Measurements from ENCODE around the gene NDUFV1. TPM values are rescaled to one million over a fixed set of nuclear protein-coding genes. Genes with fewer than 3 reads are reported as not detected.

The NDUFV1 gene
- total RNA-seq, 4 donors from 2014 or later, result 154 to 249 (median 180) TPM

DNA sequence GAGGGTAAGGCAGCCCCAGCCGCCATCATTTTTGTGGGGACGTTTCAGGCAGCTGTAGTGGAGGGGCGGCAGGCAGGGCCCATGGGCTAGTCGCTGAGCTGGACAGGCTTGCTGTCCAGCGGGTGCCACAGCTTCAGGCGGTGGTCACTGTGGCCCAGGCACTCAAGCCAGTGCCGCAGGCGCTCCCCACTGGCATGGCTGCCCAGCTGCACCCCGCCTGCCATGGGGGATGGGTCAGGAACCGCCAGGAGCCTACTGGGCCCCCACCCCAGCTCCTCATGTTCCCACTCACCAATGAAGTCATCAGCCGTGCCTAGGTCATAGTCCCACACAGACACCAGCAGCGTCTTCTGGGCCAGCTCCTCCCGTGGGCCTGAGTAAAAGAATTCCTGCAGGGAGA is 6.0 kb downstream of the NDUFV1 start:
- Histone ChIP-seq H3K4me3 (no peak overlapping the region), H3K9me3 (no peaks in the 10 kb centered on the region), H3K27ac (no peak overlapping the region), H3K4me1 (peaks cover 0 to 35% (median 12%) of the 10 kb centered on the region in 3 donors), H3K36me3 (peaks cover 0 to 53% of the 10 kb centered on the region in 2 donors), H3K27me3 (peaks cover 28% of the 10 kb centered on the region)
- ATAC-seq, result no peak
- TF ChIP-seq POLR2A (IDR thresholded peaks at IDR 0.05), result no peak
- no peak for TF ChIP-seq POLR2AphosphoS5 (IDR thresholded peaks at IDR 0.05)
- no peak for TF ChIP-seq EP300 (IDR thresholded peaks at IDR 0.05)
- TF ChIP-seq, protein P1, sequence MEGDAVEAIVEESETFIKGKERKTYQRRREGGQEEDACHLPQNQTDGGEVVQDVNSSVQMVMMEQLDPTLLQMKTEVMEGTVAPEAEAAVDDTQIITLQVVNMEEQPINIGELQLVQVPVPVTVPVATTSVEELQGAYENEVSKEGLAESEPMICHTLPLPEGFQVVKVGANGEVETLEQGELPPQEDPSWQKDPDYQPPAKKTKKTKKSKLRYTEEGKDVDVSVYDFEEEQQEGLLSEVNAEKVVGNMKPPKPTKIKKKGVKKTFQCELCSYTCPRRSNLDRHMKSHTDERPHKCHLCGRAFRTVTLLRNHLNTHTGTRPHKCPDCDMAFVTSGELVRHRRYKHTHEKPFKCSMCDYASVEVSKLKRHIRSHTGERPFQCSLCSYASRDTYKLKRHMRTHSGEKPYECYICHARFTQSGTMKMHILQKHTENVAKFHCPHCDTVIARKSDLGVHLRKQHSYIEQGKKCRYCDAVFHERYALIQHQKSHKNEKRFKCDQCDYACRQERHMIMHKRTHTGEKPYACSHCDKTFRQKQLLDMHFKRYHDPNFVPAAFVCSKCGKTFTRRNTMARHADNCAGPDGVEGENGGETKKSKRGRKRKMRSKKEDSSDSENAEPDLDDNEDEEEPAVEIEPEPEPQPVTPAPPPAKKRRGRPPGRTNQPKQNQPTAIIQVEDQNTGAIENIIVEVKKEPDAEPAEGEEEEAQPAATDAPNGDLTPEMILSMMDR (IDR thresholded peaks at IDR 0.05), result no peak
- no CpG with 5 or more reads among the region's 13 CpGs for WGBS, 2 donors (ENCODE audit: low coverage in 1 of 2)

DNA sequence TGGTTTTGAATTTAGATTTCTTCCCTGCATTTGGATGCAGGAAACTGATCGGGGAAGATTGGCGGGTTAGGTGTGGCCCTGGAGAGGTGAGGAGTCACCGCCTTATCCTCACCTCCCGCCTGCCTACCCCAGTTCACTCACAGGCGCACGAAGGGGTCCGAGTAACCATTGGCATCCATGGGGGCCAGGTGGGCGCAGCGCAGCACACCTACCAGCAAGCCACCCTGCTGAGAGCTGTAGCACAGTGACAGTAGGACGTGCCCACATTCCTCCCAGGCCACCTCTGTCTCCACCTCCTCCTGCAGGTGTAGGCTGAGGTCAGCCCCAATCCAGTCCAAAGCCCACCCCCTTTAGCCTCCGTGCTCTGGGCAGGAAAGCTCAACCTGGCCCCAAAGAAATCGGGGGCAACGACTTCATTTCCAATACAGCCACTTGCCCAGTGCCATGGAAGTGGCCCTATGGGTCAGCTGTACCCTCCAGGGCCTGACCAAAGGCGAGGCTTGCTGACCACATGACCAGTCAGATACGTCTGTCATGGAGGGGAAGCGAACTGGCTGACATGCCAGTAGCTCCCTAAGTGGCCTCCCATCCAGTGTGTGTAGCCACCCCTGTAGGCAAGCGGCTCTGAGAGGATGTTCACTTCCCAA is 6.7 kb downstream of the NDUFV1 start:
- Histone ChIP-seq H3K4me3 (peak overlapping the region in 1 of 2 donors; percentile 51), H3K9me3 (no peaks in the 10 kb centered on the region), H3K36me3 (peaks cover 0 to 52% of the 10 kb centered on the region in 2 donors), H3K4me1 (peaks cover 0 to 28% (median 9%) of the 10 kb centered on the region in 3 donors), H3K27ac (peak overlapping the region in 2 of 4 donors; percentile 33 to 53), H3K27me3 (peaks cover 28% of the 10 kb centered on the region)
- WGBS, 2 donors (ENCODE audit: low coverage in 1 of 2), result 96 to 100% methylated on average over 2 to 5 of the region's 17 CpGs
- no peak for ATAC-seq
- TF ChIP-seq, protein P1 (IDR thresholded peaks at IDR 0.05), result no peak
- TF ChIP-seq POLR2A (IDR thresholded peaks at IDR 0.05), result no peak
- no peak for TF ChIP-seq POLR2AphosphoS5 (IDR thresholded peaks at IDR 0.05)
- no peak for TF ChIP-seq EP300 (IDR thresholded peaks at IDR 0.05)

DNA sequence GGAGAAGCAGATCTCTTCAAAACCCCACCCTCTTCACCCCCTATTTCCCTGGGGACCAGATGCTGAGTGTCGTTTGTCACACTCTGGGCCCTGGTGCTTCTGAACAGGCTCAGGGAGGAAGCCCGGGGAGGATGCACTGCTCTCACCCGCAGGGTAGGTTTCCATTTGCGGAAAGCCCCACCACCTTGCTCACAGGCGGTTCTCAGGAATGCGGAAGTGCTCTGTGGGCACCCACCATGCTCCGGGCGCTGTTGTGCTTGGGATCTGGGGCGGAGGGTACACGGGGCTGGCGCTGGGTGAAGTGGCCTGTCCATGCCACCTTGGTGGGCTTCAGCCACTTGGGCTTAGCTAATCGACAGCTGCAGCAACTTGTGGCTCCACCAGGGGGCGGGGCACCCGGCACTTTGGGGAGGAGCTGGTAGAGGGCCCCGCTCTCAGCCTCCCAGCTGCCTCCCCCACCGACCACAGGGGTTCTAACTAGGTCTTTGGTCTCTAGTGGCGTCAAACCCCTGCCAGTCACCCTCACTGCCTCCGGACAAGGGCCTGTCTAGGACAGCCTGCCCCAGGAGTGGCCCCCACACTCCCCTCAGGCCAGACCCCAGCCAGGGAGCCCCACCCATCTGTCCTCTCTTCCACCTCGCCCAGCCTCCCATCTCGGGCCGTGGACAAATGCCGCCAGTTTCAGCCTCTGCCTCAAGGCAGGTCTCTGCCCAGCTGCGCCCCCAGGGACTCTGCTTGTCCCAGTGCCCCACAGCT is 7.4 kb downstream of the NDUFV1 start:
- peak; percentile 59 for ATAC-seq
- TF ChIP-seq, protein P1 (IDR thresholded peaks at IDR 0.05), result peak in 3 of 4 experiments; percentile 40 to 78 (median 53)
- no peak for TF ChIP-seq POLR2AphosphoS5 (IDR thresholded peaks at IDR 0.05)
- Histone ChIP-seq H3K4me1 (peaks cover 0 to 21% (median 9%) of the 10 kb centered on the region in 3 donors), H3K36me3 (peaks cover 0 to 45% of the 10 kb centered on the region in 2 donors), H3K27me3 (peaks cover 28% of the 10 kb centered on the region), H3K9me3 (no peaks in the 10 kb centered on the region), H3K27ac (peak overlapping the region in 3 of 4 donors; percentile 33 to 53 (median 40)), H3K4me3 (peak overlapping the region; percentile 33 to 51)
- WGBS, 2 donors (ENCODE audit: low coverage in 1 of 2), result 20% methylated on average over 1 of the region's 23 CpGs; no CpG with 5 or more reads in 1 of the 2 donors

DNA sequence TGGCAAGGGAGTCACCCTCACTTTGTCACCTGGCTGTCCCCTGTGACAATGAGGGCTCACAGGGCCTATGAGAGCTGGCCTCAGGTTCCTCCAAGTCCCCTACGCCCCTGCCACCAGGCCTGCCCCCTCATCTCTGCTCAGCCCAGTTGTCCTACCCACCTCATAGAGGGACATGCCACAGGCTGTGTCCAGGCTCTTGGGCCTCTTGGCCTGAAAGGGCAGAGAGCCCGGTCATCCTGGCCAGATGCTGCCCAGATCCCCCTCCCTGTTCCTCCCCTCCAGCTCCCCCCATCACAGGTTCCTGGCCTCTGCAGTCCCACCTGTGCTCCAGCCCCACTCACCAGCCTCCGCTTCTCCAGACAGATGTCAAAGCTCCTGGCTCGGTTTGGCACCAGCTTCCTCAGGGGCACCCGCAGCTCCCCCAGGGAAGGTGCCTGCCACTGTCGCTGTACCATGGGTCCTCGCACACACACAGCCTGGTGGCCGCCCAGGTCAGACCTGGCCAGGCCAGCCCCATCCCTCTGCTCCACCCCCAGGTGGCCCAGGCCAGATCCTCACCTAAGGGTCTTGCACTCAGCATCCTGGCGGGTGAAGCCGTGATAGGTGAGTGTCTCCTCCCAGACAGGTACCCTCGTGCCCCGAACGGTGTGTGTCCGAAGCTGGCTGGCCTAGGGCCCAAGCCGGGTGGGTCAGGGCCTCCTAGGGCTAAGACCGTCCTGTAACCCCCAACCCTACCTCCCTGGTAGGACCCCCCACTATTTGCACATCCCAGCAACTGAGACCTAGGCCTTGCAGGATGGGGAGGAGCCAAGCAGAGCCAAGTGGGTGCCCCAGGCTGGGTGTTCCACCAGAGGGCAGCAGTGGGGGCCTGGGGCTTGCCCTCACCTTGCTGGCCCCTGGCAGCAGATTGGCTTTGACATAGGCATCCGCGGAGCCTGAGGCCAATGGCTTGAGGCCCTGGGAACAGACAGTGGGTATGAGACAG is 8.3 kb downstream of the NDUFV1 start:
- 100% methylated on average over 2 of the region's 18 CpGs; no CpG with 5 or more reads in 1 of the 2 donors for WGBS, 2 donors (ENCODE audit: low coverage in 1 of 2)
- Histone ChIP-seq H3K4me1 (peaks cover 0 to 19% (median 9%) of the 10 kb centered on the region in 3 donors), H3K27ac (peak overlapping the region in 1 of 4 donors; percentile 53), H3K36me3 (peaks cover 0 to 36% of the 10 kb centered on the region in 2 donors), H3K4me3 (no peak overlapping the region), H3K9me3 (no peaks in the 10 kb centered on the region), H3K27me3 (peaks cover 28% of the 10 kb centered on the region)
- TF ChIP-seq, protein P1 (IDR thresholded peaks at IDR 0.05), result peak in 2 of 4 experiments; percentile 17 to 38
- no peak for TF ChIP-seq POLR2A (IDR thresholded peaks at IDR 0.05)
- ATAC-seq, result no peak

All from gastroesophageal sphincter (tissue), 4 donors.